ENCODE results near the gene ROBO1.

The ROBO1 gene

GRCh38 chr3:79148786-79149185 is 619.0 kb downstream of the ROBO1 start:
- no peak for DNase-seq

DNA sequence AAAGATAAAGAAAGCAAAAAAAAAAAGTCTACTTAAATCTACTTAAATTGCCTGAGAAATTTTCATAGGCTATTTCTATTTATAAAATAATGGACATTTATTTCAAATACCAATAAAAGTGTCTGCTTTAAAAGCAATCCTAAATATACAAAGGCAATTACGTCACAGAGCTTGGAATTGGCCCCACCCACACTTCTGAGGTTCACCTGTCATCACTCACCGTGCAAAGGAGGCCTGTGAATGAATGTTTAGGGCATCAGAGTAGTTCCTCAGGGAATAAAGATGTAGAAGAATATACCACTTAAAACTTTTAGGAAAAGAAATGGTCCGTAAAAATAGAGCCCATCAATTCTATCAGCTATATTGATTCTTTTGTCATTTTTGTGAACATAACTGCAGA is 621.8 kb downstream of the ROBO1 start:
- no peak for DNase-seq

DNA sequence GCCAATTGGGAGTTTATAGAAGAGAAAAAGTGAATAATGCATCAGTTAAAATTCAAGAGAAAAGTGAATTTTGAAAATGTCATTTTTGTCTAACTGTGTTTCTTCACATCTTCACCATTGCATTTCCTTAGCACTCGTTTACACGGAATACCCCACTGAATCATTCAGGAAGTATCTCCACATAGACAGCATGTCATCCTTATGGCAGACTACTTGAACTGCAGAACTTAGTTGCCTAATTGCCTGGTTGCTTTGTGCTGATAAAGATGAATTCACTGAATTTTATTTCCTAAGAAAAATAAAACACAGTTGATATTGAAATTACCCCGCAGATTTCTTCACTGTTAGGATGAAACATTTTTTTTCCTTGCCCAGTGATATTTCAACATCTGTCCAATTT is 627.1 kb downstream of the ROBO1 start:
- no peak for DNase-seq

GRCh38 chr3:79139395-79140068 is 628.3 kb downstream of the ROBO1 start:
- DNase-seq, result no peak

DNA sequence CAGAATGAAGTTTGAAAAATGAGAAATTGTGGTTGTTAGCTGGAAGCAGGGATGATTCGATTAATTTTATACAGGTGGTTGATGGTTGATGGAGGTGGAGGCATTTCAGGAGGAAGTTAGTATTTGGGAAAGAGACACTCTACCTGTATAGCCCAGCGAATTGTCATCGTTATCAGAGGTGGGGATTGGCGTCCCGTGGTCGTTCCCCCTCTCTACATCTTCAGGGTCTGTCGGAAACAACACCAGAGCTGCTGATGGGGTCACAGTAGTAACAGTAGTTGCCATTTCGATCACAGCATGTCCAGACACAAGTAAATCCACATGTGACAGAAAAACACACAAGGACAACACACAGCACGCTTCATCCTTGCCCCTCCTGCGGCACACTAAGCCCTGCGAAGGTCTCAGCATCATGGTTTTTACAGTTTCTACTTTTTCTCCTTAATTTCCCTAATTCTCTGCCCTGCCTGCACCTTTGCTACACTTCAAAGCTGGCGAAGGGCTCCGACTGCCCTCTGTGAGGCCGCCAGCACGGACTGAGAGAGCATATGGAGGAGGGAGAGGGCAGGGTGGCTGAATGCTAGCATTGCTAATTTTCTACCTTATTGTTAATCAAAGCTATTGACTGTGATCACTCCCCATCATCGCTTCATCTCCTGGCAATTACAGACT is 642.3 kb downstream of the ROBO1 start:
- DNase-seq, result no peak

DNA sequence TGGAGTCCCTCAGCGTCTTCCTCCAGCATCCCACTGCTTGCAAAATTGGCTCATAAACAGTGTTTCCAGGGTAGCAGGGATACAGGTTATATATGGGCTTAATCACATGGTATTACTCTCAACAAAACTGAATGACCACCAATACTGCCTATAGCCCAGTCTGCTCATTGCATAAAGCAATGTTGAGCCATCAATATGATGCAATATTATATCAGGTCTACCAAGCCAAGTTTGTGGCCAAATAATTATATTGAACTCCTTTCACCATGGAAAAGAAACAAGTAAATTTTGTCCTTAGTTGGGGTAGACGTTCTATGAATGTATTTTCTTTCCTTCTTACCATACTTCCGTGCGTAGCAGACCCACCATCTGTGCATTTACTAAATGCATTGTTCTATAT is 652.3 kb downstream of the ROBO1 start:
- DNase-seq, result no peak

GRCh38 chr3:79113876-79114275 is 653.9 kb downstream of the ROBO1 start:
- DNase-seq, result no peak

- DNase-seq, result no peak
These were observed 656.3 kb downstream of the ROBO1 start for GRCh38 chr3:79111375-79112052.

DNA sequence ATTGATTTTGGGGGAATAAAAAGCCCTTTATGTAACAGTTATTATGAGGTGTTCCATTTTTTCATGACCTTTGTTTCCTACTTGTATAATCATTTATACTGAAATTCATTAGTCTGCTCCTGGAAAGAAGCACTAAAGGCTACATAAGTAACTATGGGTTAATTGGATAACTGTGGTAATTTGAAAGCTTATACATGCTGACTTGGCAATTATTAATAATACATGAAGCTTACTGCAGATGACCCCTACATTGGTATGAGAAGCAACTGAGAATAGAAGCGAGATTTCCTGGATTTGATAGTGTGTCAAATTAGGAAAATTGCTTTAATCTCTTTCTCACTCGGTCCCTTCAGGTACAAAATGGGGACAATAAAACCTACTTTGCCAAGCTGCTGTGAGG is 658.0 kb downstream of the ROBO1 start:
- no peak for DNase-seq

DNA sequence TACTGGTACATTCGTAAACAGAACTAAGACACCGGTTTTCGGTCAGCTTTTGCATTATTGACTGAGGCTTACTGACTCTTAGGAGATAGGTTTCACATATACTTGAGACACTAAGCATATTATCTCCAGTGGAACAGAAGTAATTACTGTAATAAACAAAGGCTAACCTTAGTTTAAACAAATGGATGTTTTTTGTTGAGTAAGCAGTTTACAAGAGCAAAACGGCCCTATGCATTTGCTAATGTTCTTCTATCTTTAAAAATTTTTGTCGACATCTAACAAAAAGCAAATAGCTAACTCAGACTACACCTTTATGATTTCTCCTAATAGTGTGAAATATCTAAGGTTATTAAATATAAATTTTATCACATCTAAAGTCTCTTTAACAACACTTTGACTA is 664.5 kb downstream of the ROBO1 start:
- no peak for DNase-seq

DNA sequence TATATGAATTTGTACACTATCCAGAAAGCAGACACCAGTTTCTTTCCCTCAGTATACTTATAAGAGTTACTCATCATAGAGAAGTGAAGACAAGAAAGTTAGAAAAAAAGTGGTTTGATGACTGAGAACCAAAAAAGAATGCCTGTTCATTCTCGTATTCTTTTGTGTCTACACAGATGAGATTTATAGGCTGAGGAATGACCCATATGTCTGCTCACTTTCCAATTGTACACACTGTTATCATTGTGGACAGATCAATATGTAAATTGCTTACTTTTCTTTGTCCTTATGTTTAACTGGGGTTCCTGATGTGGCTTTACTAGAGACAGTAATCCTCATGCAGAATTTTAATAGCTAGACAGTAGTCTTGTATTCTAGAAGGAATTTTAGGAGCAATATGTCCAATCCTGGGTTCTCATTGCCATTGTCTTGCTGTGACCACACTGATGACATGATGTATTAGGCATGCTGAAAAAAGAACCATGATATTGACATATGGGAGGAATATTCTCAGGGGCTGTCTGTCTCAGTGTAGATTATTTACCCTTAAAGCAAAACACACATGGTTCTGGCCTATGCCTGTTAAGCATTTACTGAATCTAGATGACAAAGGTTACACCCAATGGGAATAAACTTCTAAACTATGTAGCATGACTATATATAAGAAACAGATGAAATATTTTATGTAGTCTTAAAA is 669.7 kb downstream of the ROBO1 start:
- no peak for DNase-seq

DNA sequence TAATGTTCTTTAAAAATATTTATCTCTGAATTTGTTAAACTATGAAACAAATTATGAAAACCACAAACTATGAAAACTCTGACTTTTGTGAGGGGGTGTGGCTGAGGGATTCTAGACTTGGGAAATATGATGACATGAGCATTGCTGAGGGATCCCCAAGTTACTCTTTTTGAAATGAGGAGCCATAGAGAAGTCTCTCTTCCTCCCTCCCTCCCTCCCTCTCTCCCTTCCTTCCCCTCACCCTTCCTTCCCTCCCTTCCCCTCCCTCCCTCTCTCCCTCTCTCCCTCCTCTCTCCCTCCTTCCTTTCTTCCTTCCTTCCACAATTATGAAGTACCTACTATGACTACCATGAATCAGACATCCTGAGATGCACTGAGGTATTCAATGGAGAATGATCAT is 673.1 kb downstream of the ROBO1 start:
- no peak for DNase-seq

GRCh38 chr3:79086514-79086913 is 681.3 kb downstream of the ROBO1 start:
- DNase-seq, result no peak

DNA sequence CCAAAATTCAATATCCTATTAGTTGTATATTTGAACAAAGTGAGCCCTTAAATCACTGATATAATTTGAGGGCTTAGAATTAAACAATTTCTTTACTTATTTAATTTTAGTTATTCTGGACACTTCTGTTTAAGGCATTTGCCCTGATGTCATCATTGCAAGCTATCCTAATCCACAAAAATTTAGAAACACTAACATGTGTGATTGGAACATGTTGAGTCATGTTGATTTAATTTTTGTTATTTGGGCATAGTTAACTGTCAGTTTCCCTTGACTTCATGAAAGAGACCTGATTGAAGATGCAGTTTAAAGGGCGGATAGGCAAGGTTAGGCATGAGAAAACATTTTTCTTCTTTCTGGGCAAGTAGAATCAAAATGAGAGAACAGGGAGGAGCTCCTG is 682.6 kb downstream of the ROBO1 start:
- DNase-seq, result no peak

- no peak for DNase-seq
These were observed 686.5 kb downstream of the ROBO1 start for GRCh38 chr3:79081335-79081734.

- DNase-seq, result no peak
These were observed 693.2 kb downstream of the ROBO1 start for GRCh38 chr3:79074558-79074957.

GRCh38 chr3:79067734-79068133 is 700.1 kb downstream of the ROBO1 start:
- DNase-seq, result no peak

DNA sequence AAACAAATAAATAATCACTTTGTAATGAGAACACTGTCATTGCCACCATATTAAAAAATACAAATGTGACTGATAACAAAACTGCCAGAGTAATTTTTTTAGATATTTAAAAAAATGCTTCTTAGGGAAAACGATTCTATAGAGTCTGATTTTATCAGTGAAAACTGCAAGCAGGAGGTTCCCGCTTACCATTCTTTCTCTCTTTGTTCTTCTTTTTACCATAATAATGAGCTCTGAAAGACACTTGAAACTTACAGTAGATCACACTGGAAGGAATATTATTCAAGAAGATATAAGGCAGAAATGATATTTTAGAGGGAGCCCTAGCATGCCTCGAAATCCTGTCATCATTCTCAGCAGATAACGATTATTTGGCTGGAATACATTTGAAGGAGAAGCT is 701.3 kb downstream of the ROBO1 start:
- DNase-seq, result no peak

DNA sequence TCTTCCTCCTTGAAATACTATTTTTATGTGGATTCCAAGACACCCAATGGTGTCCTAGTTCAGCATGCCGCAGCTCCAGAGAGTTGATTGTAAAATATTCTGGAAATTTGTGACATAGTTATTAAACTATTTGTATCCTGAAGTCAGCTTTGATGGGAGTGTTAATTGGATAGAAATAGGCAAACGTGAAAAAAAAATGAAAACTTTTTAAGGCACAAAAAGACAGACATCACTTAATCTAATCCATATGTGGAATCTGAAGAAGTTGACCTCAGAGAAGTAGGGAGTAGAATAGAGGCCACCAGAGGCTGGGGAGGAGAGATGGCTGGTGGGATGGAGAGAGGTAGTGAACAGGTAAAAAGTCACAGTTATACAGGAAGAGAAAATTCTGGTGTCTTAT is 704.2 kb downstream of the ROBO1 start:
- DNase-seq, result no peak

DNA sequence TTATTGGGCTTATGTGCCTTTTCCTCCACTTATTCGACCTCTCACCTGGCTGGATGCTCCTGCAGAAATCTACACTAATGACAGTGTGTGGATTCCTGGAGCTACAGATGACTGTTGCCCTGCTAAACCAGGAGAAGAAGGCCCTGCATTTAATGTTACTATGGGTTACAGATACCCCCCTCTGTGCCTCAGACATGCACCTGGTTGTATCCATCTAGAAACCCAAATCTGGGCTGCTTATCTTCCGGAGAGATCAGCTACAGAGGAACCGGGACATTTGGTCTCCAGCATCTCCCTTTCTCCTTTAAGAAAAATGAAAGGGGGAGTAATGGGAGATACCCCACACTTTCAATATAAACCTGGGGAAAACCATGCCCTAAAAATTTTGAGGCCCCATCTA is 710.0 kb downstream of the ROBO1 start:
- no peak for DNase-seq

GRCh38 chr3:79056498-79056897 is 711.3 kb downstream of the ROBO1 start:
- no peak for DNase-seq

- no peak for DNase-seq
These were observed 715.6 kb downstream of the ROBO1 start for GRCh38 chr3:79052054-79052681.

DNA sequence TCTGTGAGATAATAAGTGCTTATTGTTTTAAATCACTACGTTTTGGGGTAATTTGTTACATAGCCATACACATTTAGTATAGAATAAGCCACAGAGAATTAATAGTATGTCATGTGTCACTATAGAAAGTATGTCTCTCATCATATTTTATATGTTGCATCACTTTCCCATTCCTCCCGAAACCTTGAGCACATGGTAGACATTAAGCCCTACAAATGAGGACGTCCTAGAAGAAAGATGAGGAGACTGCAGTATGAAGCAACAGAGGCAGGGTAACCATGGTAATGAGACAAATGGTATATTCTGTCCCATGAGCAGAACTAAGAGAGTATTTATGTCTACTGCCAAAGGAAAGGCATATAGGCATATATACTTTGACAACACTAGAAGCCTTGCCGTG is 720.2 kb downstream of the ROBO1 start:
- DNase-seq, result no peak
